Left kidney (tissue), 2 donors: Measurements from ENCODE around the gene PTCD2. TPM values are rescaled to one million over a fixed set of nuclear protein-coding genes. Genes with fewer than 3 reads are reported as not detected.
"Not testable (repeated sequence)": the region's sequence is repeated elsewhere in the genome, so short reads cannot be mapped to it uniquely, and the experiment has no call there.

Source experiments
- DNase-seq: peaks from one replicate; pipeline ENCODE4 v3.0.0-alpha.2; 2013
- polyA plus RNA-seq: library from polyadenylated mRNA; unstranded; fragments of 120-200 nt; gene quantifications from one replicate; pipeline ENCODE4 v1.2.1, GENCODE V29; 2013; ENCODE audit not compliant: insufficient read length

Gene PTCD2
- polyA plus RNA-seq, 1 donor, result 12.2 TPM

DNA sequence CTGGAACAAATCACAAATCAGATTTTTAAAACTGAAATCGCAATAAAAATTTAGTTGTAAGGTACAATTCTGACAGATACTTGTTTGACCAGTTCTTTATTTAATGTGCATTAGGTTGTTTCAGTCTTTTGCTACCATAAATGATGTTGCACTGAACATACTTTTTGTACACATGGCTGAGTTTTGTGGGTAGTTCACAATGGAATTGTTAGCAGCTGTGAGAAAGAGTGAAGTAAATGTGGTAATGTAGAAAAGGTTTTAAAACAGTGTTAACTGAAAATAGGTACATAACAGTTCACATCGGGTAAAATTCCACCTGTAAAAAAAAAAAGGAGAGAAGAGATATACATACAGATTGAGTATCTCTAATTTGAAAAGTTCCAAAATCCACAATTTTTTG lies 25.7 kb upstream of the PTCD2 start:
- DNase-seq, result no peak

DNA sequence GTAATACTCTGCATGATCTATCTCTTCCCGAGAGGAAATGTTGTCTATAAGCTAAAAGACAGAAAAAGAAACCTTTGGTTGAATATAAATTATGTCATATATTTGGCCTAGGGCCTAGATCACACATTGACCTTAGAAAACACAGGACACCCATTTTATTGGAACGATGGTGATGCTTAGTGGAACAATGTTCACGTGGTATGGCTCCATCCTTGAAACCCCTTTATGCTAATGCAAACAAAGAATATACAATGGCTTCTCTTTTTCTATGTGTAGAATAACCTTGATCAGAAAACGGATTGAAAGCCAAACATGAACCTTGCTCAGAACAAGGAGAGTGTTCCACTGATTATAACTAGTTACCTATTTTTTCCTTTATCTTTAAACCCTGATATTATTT lies 24.6 kb upstream of the PTCD2 start:
- no peak for DNase-seq

DNA sequence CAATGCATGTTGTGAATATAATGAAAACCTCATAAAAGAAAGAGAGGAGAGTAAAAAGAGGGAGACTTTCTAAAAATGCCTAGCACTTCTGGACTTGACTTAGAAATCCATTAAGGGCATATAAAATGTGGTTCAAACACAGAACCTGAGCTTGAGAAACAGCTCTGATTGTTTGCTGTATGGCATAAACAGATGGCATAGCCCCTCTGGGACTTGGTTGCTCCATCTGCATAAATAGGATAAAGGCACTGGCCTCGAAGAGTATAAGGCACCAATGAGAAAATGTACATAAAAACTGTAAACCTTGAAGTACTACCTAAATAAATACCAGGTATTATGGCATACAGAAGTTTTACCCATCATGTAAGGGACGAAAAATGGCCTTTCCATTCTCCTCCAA lies 23.9 kb upstream of the PTCD2 start:
- DNase-seq, result no peak

DNA sequence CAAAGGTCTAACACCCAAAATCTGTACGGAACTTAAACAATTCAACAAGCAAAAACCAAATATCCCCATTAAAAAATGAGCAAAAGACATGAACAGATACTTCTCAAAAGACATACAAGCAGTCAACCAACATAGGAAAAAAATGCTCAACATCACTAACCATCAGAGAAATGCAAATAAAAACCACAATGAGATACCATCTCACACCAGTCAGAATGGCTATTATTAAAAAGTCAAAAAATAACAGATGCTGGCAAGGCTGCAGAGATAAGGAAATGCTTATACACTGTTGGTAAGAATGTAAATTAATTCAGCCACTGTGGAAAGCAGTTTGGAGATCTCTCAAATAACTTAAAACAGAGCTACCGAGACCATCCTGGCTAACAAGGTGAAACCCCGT lies 22.0 kb upstream of the PTCD2 start:
- DNase-seq, result not testable (repeated sequence)

DNA sequence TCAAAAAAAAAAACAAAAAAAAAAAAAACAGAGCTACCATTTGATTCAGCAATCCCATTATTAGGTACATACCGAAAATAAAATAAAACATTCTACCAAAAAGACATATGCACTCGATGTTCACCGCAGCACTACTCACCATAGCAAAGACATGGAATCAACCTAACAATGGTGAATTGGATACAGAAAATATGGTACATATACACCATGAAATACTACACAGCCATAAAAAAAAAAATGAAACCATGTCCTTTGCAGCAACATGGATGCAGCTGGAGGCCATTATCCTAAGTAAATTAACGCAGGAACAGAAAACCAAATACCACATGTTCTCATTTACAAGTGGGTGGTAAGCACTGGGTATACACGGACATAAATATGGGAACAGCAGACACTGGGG lies 21.5 kb upstream of the PTCD2 start:
- DNase-seq, result no peak

DNA sequence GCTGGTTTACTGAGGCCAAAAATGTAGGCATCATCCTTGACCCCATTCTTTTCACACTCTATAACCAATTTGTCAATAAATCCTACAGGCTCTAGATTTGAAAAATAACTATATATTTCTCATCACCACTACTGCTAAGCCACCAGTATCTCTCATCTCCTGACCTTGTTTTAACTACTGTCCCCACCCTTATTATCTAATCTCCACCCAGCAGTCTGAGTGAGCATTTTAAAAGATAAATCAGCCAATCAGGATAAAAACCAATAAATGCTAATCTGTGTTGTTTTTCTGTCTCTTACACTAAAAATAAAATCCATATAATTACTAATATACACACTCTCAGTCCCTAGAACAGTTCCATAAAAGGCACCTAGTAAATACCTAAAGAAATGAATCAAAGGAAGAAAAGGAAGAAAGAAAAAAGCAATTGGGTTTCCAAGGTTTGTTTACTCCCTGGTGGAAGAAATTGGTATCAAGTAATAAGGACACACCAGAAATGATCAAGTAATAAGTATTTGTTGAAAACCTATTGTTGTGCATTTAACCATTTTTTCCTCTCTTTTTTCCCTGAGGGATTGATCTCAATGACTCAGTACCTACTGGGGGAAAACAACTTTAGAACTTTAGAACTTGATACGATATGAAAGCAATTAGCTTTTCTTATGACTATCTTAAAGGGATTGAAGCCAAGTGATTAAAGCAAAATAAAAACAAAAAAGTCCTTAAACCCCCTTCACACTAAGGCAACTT lies 19.4 kb upstream of the PTCD2 start:
- DNase-seq, result no peak

DNA sequence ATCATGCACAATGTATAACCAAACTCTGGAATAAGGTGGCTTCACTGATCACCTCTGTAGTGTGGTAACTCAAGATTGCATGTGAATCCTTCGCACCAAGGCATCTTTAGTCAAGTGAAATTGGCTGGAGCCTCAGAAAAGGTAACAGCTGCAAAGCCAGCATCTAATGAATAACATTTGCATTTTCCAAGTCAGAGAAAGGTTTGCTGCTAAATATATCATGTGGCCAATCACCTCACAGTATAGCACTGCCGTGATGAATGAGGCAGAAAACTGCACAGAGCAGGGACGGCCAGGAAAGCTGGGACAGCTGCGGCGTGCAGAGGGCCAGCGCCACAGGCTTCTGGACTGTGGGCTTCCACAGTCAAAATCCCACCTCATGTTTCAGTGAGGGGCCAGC lies 18.6 kb upstream of the PTCD2 start:
- no peak for DNase-seq

DNA sequence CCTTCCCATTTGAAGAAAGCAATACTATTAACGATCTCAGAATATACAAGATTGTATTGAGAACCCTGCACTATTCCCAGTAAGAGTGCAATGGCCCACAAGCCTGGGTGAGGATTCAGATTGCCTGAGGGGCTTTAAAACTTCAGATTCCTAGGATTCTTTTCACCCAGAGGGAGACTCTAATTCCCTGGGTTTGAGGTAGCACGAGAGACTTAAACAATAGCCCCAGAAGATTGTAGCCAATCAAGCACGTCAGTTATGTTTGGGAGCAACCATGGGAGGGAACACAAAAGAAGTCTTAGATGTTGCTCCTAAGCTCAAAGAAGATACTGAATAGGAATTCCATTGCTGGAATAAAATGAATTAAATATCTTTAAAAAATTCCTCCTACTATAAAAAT lies 18.0 kb upstream of the PTCD2 start:
- no peak for DNase-seq

DNA sequence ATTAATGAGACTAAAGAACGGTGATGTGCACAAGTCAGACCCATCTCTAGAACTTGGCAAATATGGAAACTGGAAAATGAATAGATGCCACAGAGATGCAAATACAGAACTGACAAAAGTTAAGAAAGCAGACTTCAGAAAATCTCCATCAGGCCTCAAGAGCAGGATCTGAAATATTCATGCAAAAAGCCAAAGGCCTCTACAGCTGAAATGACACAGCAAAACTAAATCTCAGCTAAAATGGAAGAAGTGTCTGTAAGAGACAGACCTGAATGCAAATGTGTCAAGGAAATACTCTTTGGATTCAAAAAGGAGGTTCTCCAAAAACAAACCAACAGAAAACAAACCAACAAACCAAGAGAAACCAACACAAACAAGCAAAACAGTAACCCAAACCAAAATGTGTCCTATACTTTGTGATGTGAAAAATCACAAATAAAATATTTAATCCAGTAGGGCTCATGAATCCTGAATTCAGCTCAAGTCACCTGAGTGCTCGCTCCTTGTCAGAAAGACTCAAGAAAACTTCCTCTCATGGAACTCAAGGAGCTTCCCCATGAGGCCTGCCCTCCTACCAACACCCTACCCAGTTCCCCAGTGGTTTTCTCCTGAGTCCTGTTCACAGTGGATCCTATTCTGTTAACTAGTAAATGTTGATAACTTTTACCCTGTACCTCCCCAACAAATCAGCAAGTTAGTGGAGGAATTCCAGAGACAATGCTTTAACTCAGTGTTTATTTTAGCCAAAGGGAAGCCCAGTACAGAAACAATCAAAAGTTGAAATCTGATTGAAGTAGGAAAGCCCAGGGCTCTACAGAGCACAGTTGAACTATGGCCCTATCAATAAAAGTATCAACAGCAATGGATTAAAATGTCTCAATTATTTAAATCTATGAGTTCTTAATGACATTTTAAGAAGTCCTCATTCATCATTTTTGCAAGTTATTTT lies 14.7 kb upstream of the PTCD2 start:
- DNase-seq, result no peak

DNA sequence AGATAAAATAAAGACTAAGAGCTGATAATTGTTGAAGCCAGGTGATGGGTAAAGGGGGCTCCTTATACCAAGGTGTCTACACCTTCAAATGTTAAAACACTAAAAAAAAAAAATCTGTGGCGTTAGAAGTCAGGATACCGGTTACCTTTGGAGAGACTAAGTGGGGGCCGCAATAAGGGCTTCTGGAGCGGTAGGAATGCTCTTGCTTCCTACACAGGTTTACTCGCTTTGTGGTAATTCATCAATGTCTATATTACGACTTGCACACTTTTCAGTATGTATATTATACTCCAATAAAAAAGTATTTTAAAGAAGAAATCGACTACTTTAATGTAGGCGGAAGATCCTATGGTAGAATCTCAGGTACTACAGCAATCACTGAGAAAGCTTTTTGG lies 12.6 kb upstream of the PTCD2 start:
- no peak for DNase-seq

DNA sequence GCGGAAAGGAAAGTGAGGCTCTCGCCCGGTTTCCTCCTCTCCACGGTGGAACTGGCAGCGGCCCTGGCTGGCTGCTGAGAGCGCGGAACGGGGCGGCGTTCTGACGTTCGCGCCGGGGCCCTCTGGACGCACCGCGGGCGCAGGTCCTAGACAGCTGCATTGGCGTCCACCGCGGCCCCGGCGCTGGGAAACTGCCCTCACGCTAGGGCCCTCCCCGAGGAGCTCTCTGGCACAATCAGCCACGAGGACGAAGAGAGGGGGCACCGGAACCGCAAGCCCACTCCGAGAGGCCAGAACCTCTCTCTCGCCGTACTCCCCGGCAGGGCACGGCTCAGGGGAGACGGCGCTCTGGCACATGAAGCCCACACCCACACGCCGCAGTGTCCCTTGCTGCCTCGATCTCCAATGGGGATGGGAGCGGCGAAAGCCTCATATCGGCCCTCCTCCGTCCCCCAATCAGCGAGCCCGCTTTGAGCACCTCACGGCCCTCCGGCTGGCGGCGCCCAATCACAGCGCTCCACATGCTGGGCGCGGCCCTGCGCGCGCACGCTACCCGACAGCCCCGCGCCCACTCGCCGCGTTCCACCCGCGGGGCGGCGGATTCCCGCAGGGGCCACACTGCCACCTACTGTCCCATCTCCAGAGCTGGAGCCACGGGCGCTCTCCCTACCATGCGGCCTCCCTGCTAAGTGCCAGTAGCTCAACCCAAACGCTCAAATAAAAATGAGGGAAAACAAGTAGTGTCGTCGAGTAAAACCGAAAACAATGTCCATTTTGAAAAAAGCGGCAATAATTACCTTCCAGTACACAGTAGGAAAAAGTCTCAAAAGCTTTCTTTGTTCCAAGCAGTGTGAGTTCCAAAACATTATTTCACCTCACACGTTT lies 12.0 kb upstream of the PTCD2 start:
- DNase-seq, result peak; percentile 95

DNA sequence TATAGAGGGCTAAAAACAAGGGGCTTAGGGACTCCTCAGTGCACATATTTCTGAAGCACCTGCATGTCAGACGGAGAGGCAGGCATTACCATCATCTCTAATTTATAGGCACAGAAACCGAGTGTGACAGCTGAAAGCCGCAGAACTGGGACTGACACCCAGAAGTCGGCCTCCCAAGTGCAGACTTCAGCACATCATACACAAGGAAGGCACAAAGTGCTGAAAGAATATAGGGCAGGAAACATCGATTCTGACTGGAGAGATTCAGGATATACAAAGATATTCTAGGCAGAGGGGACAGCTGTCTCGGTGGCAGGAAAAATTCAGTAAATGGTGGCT lies 11.4 kb upstream of the PTCD2 start:
- no peak for DNase-seq

DNA sequence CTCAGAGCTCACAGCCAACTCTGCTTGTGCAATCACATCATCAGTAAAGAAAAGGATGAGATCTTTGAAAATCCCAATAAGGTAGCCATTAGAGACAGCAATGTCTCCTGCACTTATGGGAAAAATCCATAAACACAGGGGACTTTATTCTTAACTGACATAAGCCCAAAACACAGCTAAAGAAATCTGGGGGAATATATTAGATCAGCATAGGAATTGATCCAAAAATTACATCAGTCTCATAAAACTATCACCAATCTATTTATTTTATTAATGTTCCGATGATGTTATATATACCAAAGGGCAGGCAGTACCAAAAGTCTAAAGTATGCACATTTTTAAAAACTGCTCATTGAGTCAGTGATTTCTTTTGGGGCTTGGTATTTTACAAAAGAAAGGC lies 7.0 kb upstream of the PTCD2 start:
- DNase-seq, result no peak

DNA sequence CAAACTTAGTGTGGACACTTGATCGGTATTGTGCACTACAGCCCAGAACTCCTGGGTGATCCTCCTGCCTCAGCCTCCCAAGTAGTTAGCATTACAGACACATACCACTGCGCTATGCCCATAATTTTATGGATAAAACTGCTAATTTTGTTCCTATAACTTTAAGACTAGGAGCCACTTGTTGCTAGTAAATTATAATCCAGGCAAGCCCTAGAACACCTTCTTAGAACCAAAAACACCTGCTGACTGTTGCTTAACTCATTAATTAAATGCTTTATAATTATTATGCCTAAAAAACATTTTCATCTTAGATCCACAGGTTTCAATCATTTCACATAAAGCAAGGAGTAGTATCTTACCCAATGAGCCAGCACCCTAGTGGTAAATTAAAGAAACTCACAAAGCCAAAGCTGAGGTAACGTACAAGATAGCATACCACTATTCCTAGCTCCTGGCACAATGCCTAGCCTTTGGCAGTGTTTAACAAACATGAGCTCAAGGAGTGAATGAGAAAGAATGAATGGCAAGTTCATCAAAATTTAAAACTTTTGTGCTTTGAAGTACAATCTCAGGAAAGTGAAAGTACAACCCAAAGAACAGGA lies 5.5 kb upstream of the PTCD2 start:
- DNase-seq, result no peak

DNA sequence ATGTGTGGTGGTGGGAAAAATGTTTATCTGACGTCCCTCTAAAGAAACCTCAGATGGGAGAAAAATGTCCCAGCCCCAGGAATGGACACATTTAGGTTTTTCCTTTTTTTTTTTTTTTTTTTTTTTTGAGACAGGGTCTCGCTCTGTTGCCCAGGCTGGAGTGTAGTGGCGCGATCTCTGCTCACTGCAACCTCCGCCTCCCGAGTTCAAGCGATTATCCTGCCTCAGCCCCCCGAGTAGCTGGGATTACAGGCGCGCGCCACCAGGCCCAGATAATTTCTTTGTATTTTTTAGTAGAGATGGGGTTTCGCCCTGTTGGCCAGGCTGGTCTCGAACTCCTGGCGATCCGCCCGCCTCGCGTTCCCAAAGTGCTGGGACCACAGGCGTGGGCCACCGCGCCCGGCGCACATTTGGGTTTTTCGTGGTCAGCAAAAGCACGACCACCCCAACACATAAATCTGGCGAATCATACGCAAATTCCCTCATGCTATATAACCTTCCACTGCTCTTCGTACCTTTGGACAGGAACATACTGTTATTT lies 668 bp upstream of the PTCD2 start:
- DNase-seq, result not testable (repeated sequence)

DNA sequence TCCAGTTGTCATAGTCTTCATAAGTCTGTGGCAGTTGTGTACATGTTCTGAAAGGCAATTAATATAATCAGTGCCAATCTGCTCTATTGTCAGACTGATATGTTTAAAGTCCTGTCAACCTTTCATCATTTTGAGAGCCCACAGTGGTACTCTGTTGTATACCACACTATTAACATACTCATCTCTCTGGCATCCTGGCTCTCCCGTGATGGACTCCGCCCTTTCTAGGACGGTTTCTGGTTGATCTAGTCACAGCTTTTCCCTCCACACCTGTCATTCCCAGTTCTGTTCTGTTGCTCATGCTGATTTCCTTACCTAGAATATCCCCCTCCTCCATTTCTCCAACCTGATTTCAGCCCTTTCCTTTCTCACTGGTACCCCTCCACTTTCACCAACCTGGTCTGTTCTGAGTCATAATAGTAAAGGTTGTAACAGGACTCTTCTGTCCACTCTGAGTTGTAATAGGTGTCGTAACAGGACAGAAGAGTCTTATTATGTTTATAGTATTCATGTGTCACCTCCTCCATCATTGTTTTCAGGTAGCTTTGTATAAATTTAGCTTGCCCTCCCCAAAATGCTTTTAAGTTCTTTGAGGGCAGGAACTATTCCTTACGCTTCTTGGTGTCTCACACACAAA lies 4.1 kb downstream of the PTCD2 start:
- DNase-seq, result no peak

DNA sequence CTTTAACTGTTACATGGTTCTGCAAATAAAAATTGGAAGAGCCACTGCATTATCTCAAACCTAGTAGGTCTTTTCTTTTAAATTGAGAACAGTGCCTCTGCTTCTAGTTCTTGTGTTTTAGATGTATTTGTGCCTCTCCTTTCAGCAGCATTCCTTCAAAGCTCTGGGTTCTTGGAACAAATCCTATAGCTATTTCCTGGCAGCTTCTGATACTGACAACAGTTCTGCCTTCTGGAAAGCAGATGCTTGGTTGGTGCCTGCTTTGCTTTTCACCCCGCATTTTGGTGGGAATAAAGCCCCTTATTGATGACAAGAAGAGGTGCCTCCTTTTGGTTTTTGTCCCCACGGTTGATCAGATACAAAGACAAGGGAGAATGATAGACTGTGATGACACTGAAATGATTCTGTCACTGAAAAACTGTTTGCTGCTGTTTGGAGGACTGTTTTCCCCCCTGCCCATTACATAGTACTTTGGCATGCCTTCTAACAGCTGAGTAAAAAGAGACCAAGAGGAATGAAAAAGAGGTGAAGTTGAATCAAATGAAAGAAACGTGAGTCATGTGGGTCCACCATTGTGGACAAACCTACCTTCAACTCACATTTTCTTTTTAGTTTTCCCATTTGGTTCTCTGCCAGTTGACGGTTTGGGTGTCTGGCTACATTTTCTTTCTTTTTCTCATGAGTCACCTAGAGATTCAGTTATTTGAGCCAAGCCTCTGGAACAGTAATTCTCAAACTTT lies 5.6 kb downstream of the PTCD2 start:
- no peak for DNase-seq

DNA sequence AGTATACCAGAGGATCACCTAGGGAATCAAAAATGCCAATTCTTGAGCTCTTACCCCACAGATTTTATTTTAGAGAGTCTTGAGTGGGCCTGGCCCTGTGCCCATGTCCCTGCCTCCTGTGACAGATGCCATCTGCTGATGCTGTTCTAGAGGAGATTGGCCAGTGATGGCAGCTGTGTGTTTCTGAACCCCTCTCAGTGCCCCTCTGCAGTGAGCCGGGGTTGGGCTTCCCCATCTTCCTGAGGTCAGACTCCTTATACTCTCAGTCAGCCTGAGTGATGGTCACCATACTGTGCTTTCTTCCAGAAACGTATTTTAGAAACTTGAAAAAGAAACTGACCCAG lies 6.1 kb downstream of the PTCD2 start:
- DNase-seq, result no peak

DNA sequence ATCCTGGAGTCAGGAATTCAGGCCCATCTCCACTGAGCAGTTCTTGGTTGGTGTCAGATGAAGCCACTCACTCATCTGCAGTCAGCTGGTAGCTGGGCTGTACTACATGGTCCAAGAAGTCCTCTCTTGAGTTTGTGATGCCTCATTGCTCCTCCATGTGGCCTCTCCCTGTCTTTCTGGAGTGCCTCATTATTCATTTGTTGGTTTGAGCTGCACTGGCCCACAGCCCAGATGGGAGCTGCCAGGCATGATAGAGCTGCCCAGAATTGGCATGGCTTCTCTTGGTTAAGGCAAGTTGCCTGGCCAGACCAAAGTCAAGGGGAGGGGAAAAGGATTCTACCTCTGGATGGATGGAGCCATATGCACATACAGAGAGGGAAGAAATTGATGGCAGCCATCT lies 8.0 kb downstream of the PTCD2 start:
- no peak for DNase-seq

DNA sequence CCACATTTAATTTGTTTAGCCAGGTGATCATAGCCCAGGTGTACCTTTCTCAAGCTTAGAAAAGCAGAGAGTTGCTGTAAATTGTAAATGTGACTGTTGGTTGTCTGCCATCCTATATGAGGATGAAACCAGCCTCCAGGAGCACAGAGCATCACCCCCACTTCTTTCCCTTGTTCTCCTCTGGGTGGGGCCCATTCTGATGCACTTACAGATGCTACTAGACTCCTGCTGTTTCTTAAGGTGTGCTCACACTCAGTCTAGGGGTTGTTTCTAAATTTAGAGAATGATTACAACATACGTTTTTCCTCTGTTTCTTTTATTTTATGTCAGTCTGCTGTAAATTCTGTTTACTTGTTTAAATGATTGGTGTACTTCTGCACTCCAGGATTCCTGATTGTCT lies 10.5 kb downstream of the PTCD2 start:
- no peak for DNase-seq

DNA sequence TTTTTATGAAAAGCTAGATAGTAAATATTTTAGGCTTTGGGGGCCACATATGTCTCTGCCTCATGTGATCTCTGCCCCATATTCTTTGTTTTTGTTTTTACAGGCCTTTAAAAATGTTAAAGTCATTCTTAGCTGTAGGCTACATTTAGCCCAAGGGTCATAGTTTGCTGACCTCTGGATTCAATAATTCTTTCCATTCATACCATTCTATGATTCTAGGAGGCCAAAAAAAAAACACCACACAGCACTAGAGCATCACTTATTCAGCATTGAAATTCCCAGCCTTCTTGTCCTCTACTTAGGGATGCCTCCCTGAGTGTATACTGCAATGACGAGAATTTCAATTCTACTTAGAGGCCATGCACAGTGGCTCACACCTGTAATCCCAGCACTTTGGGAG lies 17.0 kb downstream of the PTCD2 start:
- DNase-seq, result no peak
